K562 (cell line): Measurements from ENCODE around the gene PIERCE2. TPM values are rescaled to one million over a fixed set of nuclear protein-coding genes. Genes with fewer than 3 reads are reported as not detected.

Experiments
- ATAC-seq: fragments of 200-7000 bp; cut with Tn5 transposase; 3 replicates; pipeline ENCODE4 v1.9.1; 2020; ENCODE audit warnings: moderate library complexity
- BruUV-seq: library from RNA; stranded (reverse); fragments of 400-500 nt; replicated peaks from 2 replicates; lab custom pipeline; 2021; lab: Mats Ljungman, UMichigan
- CTCF ChIA-PET: fragments of 300-600 bp; formaldehyde crosslinking; extraction: SDS; loops from one replicate; lab custom pipeline; 2021; ENCODE audit warnings: low intra/inter-chr PET ratio; lab: Yijun Ruan, JAX
- POLR2A ChIA-PET: fragments of 300-600, 350-650 bp; sonication (Branson Sonifier 250); formaldehyde crosslinking; extraction: SDS; loops from one replicate; lab custom pipeline; 2021; ENCODE audit warnings: antibody characterized with exemption, inconsistent platforms; lab: Yijun Ruan, JAX
- DNase-seq, 4 experiments: peaks; one replicate each; pipeline versions ENCODE4 v3.0.0 to v3.0.0-alpha.2; 2011 to 2018; ENCODE audit warnings: low spot score in 3 of 4, mixed read lengths in 3 of 4; ENCODE audit errors: extremely low read depth in 1 of 4
- FAIRE-seq: peaks from 2 replicates; lab custom pipeline; 2011; peaks lifted over from hg19 to GRCh38; lab: Jason Lieb, UNC
- H2AFZ ChIP-seq: 2 replicates; pipeline ENCODE4 v1.6.0; 2011; ENCODE audit warnings: low read depth, low read length, control low read depth, inconsistent platforms
- H3K27ac ChIP-seq: fragments of 200-600 bp; 3 replicates; pipeline ENCODE4 v1.8.0; 2011; ENCODE audit warnings: low read depth, mild to moderate bottlenecking, control low read depth, inconsistent platforms, low read length, moderate library complexity, mixed read lengths; ENCODE audit errors: extremely low read depth
- H3K27me3 ChIP-seq, 2 experiments: fragments of 300-600 bp in 1 of 2; 2 replicates in 1 of 2; 3 replicates in 1 of 2; pipeline versions ENCODE4 v1.6.0 to v1.8.0; 2011; ENCODE audit warnings: inconsistent platforms in 2 of 2, low read length in 2 of 2, mild to moderate bottlenecking in 1 of 2, mixed read lengths in 1 of 2, moderate library complexity in 1 of 2; ENCODE audit not compliant: control insufficient read depth in 2 of 2, insufficient read depth in 2 of 2
- H3K36me3 ChIP-seq: fragments of 300-600 bp; 3 replicates; pipeline ENCODE4 v1.8.0; 2011; ENCODE audit warnings: mild to moderate bottlenecking, low read length, inconsistent platforms; ENCODE audit not compliant: control insufficient read depth, insufficient read depth
- H3K4me1 ChIP-seq, 2 experiments: fragments of 200-600 bp in 1 of 2; replicated peaks in 1 of 2; 2 replicates in 1 of 2; 3 replicates in 1 of 2; pipeline versions ENCODE4 v1.5.1 to v1.8.0; 2011; ENCODE audit warnings: inconsistent platforms in 2 of 2, low read length in 2 of 2, mild to moderate bottlenecking in 1 of 2, mixed read lengths in 1 of 2, moderate library complexity in 1 of 2; ENCODE audit not compliant: control insufficient read depth in 2 of 2, insufficient read depth in 2 of 2
- H3K4me2 ChIP-seq: 2 replicates; pipeline ENCODE4 v1.6.1; 2011; ENCODE audit warnings: low read length, control low read depth, inconsistent platforms, mixed read lengths; ENCODE audit not compliant: insufficient read depth
- H3K4me3 ChIP-seq: fragments of 200-600 bp; sonication (generic), shearing (Covaris generic); 2 replicates; pipeline ENCODE4 v1.5.1; 2016; ENCODE audit warnings: control low read depth, inconsistent platforms
- H3K79me2 ChIP-seq: fragments of 200-600 bp; 3 replicates; pipeline ENCODE4 v1.8.0; 2011; ENCODE audit warnings: low read length, inconsistent platforms; ENCODE audit not compliant: control insufficient read depth, insufficient read depth
- H3K9ac ChIP-seq, 2 experiments: 2 replicates each; pipeline versions ENCODE4 v1.6.0 to v1.6.1; 2011; ENCODE audit warnings: low read depth in 2 of 2, low read length in 2 of 2, control low read depth in 1 of 2, inconsistent platforms in 1 of 2, mild to moderate bottlenecking in 1 of 2, mixed read lengths in 1 of 2; ENCODE audit not compliant: insufficient read depth in 1 of 2
- H3K9me1 ChIP-seq: one replicate; pipeline ENCODE4 v1.6.0; 2011; ENCODE audit warnings: inconsistent platforms, mild to moderate bottlenecking, low read length, moderate library complexity; ENCODE audit not compliant: control insufficient read depth, insufficient read depth
- H3K9me3 ChIP-seq: replicated peaks from 2 replicates; pipeline ENCODE4 v1.5.1; 2011; ENCODE audit warnings: low read depth, low read length, inconsistent platforms; ENCODE audit not compliant: control insufficient read depth, insufficient read depth
- H4K20me1 ChIP-seq: replicated peaks from 2 replicates; pipeline ENCODE4 v1.6.1; 2011; ENCODE audit warnings: low read length, inconsistent platforms, mixed read lengths; ENCODE audit not compliant: control insufficient read depth, insufficient read depth
- BMI1 ChIP-seq: fragments of 150-350 bp; IDR thresholded peaks from 2 replicates; pipeline ENCODE4 v1.6.1; 2014; ENCODE audit warnings: low read length
- DLX4 ChIP-seq: fragments of 250-450 bp; sonication (Bioruptor Pico); IDR thresholded peaks from 2 replicates; pipeline ENCODE4 v1.6.1; 2021; ENCODE audit warnings: mild to moderate bottlenecking
- HINFP ChIP-seq: fragments of 450-650 bp; conservative IDR thresholded peaks from 2 replicates; pipeline ENCODE4 v1.6.1; 2016; ENCODE audit warnings: missing genetic modification characterization, low read depth, mild to moderate bottlenecking, control low read depth, missing compliant biosample characterization
- KAT2B ChIP-seq: IDR thresholded peaks from one replicate; pipeline ENCODE4 v1.6.1; 2012; ENCODE audit warnings: low read depth, mild to moderate bottlenecking, control low read depth, inconsistent platforms, low read length, moderate library complexity
- NONO ChIP-seq, 2 experiments: fragments of 200-400 bp in 1 of 2; fragments of 450-650 bp in 1 of 2; formaldehyde crosslinking in 1 of 2; IDR thresholded peaks; 2 replicates each; pipeline ENCODE4 v1.6.1; 2017; ENCODE audit warnings: low read depth in 2 of 2, mild to moderate bottlenecking in 2 of 2, moderate library complexity in 2 of 2, low read length in 1 of 2
- NUFIP1 ChIP-seq: fragments of 450-650 bp; IDR thresholded peaks from 2 replicates; pipeline ENCODE4 v1.6.1; 2018; ENCODE audit not compliant: partially characterized antibody
- SAFB ChIP-seq: fragments of 200-400 bp; formaldehyde crosslinking; IDR thresholded peaks from 2 replicates; pipeline ENCODE4 v1.6.1; 2017; ENCODE audit warnings: low read depth, low read length, borderline replicate concordance
- ZFP30 ChIP-seq: fragments of 250-450 bp; sonication (Bioruptor Pico); IDR thresholded peaks from 2 replicates; pipeline ENCODE4 v1.8.0; 2022; ENCODE audit warnings: moderate library complexity, mild to moderate bottlenecking, inconsistent platforms, borderline replicate concordance
- ZNF174 ChIP-seq: fragments of 250-450 bp; sonication (Bioruptor Pico); IDR thresholded peaks from 2 replicates; pipeline ENCODE4 v1.4.0; 2020; ENCODE audit warnings: mild to moderate bottlenecking
- ZNF197 ChIP-seq: fragments of 200-800 bp; sonication (Bioruptor generic); IDR thresholded peaks from 2 replicates; pipeline ENCODE4 v1.6.1; 2016; ENCODE audit warnings: low read depth, missing genetic modification characterization, missing compliant biosample characterization
- WGBS: fragments of 100-300 bp; shearing (Covaris generic); methylation state at CpG from one replicate; pipeline ENCODE4 v1.1.6; 2016; ENCODE audit warnings: low coverage, mixed read lengths; ENCODE audit not compliant: insufficient coverage; ENCODE audit errors: missing lambda C conversion rate; 5-methylcytosine and 5-hydroxymethylcytosine counted together
- in situ Hi-C: fragments of 300-500 bp; cut with MboI; formaldehyde crosslinking; loops from 4 replicates; pipeline ENCODE4 v1.15.0; 2018; ENCODE audit warnings: inconsistent platforms, mixed read lengths
- intact Hi-C: fragments of 100-400 bp; cut with micrococcal nuclease; formaldehyde crosslinking; loops from 2 replicates; pipeline ENCODE4 v1.14.2; 2022
- polyA plus RNA-seq, 8 experiments: library from polyadenylated mRNA; depleted of rRNA in 4 of 8; stranded (reverse) in 5 of 8; unstranded in 3 of 8; fragments of >200 nt; fragmentation: Nextera tagmentation in 2 of 8; fragmentation: Illumina TruSeq in 1 of 8; extraction: Ambion mirVana in 2 of 8; extraction: Trizol in 1 of 8; gene quantifications; 2 replicates each; pipeline versions ENCODE4 v1.2.1 to v1.2.3, GENCODE V29; 2011 to 2014; ENCODE audit warnings: inconsistent platforms in 1 of 8, missing spikeins in 1 of 8
- total RNA-seq, 7 experiments: library from RNA; depleted of rRNA in 6 of 7; stranded (reverse); fragments of >200 nt in 6 of 7; fragmentation: Illumina TruSeq in 2 of 7; extraction: Trizol in 2 of 7; gene quantifications; 2 replicates each; pipeline versions ENCODE4 v1.2.1 to v1.2.3, GENCODE V29; 2011 to 2021; ENCODE audit warnings: low replicate concordance in 1 of 7
- TF ChIP-seq, protein P1 (sequence below): fragments of 250-450 bp; sonication (Bioruptor Pico); IDR thresholded peaks from 2 replicates; pipeline ENCODE4 v1.5.1; 2021; ENCODE audit warnings: mild to moderate bottlenecking
- TF ChIP-seq, protein P2 (sequence below): IDR thresholded peaks from 2 replicates; pipeline ENCODE4 v1.6.1; 2011; ENCODE audit warnings: borderline replicate concordance, low read depth, mild to moderate bottlenecking, moderate library complexity, low read length; ENCODE audit not compliant: insufficient read depth, poor library complexity, severe bottlenecking
- TF ChIP-seq, protein P3 (sequence below), 2 experiments: fragments of 150-350 bp in 1 of 2; IDR thresholded peaks; 2 replicates each; pipeline ENCODE4 v1.6.1; 2012 to 2016; ENCODE audit warnings: low read depth in 2 of 2, low read length in 2 of 2, mild to moderate bottlenecking in 1 of 2, moderate library complexity in 1 of 2

PIERCE2 gene
- total and polyA plus RNA-seq, 9 of the 15 experiments (the other 6 are each of a cell fraction or from before 2014, with no cell fraction given), result 2.9 to 4.8 (median 4.0) TPM

DNA sequence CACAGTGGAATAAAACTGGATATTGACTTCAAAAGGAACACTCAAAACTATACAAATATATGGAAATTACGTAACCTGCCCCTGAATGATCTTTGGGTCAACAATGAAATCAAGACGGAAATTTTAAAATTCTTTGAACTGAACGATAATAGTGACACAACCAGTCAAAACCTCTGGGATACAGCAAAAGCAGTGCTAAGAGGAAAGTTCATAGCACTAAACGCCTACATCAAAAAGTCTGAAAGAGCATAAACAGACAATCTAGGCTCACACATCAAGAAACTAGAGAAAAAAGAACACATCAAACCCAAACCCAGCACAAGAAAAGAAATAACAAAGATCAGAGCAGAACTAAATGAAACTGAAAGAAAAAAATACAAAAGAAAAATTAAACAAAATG lies 53.2 kb downstream of the PIERCE2 start:
- no peak for FAIRE-seq
- H3K4me3 ChIP-seq, result no peak overlapping the region
- WGBS, result 11% methylated on average over 4 of the region's 4 CpGs
- CTCF ChIA-PET, result no interaction called here
- intact Hi-C loops, result no loop called here
- H3K4me1 ChIP-seq, result no peaks in the 10 kb centered on the region
- in situ Hi-C loops, result no loop called here
- no peak overlapping the region for H3K9ac ChIP-seq
- no peaks in the 10 kb centered on the region for H4K20me1 ChIP-seq
- H2AFZ ChIP-seq, result no peak overlapping the region
- H3K79me2 ChIP-seq, result no peaks in the 10 kb centered on the region
- ATAC-seq, result no peak
- POLR2A ChIA-PET, result no interaction called here
- no TSS peak for BruUV-seq
- no peaks in the 10 kb centered on the region; a peak in 2 of 5 replicates for H3K27me3 ChIP-seq
- no peaks in the 10 kb centered on the region for H3K9me3 ChIP-seq
- no peaks in the 10 kb centered on the region for H3K36me3 ChIP-seq
- DNase-seq, result no peak
- no peak overlapping the region for H3K4me2 ChIP-seq
- H3K9me1 ChIP-seq, result no peaks in the 10 kb centered on the region
- no peak overlapping the region for H3K27ac ChIP-seq
- TF ChIP-seq KAT2B, result no peak
- no peak for TF ChIP-seq SAFB
- TF ChIP-seq ZFP30 (CRISPR knock-in tag), result no peak
- TF ChIP-seq NONO (IDR thresholded peaks at IDR 0.05; ENCODE audit: low read depth in 2 of 2, low read length in 1 of 2), result no peak
- no peak for TF ChIP-seq HINFP (tag)
- TF ChIP-seq, protein P1, sequence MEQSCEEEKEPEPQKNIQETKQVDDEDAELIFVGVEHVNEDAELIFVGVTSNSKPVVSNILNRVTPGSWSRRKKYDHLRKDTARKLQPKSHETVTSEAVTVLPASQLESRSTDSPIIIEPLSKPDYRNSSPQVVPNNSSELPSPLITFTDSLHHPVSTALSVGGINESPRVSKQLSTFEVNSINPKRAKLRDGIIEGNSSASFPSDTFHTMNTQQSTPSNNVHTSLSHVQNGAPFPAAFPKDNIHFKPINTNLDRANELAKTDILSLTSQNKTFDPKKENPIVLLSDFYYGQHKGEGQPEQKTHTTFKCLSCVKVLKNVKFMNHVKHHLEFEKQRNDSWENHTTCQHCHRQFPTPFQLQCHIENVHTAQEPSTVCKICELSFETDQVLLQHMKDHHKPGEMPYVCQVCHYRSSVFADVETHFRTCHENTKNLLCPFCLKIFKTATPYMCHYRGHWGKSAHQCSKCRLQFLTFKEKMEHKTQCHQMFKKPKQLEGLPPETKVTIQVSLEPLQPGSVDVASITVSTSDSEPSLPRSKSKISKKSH (CRISPR knock-in tag), result no peak
- TF ChIP-seq DLX4 (CRISPR knock-in tag), result no peak
- no peak for TF ChIP-seq ZNF197
- TF ChIP-seq, protein P2, sequence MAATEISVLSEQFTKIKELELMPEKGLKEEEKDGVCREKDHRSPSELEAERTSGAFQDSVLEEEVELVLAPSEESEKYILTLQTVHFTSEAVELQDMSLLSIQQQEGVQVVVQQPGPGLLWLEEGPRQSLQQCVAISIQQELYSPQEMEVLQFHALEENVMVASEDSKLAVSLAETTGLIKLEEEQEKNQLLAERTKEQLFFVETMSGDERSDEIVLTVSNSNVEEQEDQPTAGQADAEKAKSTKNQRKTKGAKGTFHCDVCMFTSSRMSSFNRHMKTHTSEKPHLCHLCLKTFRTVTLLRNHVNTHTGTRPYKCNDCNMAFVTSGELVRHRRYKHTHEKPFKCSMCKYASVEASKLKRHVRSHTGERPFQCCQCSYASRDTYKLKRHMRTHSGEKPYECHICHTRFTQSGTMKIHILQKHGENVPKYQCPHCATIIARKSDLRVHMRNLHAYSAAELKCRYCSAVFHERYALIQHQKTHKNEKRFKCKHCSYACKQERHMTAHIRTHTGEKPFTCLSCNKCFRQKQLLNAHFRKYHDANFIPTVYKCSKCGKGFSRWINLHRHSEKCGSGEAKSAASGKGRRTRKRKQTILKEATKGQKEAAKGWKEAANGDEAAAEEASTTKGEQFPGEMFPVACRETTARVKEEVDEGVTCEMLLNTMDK, result no peak
- no peak for TF ChIP-seq NUFIP1
- TF ChIP-seq, protein P3, sequence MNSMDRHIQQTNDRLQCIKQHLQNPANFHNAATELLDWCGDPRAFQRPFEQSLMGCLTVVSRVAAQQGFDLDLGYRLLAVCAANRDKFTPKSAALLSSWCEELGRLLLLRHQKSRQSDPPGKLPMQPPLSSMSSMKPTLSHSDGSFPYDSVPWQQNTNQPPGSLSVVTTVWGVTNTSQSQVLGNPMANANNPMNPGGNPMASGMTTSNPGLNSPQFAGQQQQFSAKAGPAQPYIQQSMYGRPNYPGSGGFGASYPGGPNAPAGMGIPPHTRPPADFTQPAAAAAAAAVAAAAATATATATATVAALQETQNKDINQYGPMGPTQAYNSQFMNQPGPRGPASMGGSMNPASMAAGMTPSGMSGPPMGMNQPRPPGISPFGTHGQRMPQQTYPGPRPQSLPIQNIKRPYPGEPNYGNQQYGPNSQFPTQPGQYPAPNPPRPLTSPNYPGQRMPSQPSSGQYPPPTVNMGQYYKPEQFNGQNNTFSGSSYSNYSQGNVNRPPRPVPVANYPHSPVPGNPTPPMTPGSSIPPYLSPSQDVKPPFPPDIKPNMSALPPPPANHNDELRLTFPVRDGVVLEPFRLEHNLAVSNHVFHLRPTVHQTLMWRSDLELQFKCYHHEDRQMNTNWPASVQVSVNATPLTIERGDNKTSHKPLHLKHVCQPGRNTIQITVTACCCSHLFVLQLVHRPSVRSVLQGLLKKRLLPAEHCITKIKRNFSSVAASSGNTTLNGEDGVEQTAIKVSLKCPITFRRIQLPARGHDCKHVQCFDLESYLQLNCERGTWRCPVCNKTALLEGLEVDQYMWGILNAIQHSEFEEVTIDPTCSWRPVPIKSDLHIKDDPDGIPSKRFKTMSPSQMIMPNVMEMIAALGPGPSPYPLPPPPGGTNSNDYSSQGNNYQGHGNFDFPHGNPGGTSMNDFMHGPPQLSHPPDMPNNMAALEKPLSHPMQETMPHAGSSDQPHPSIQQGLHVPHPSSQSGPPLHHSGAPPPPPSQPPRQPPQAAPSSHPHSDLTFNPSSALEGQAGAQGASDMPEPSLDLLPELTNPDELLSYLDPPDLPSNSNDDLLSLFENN (IDR thresholded peaks at IDR 0.05; ENCODE audit: low read depth in 2 of 2, low read length in 2 of 2), result no peak
- TF ChIP-seq ZNF174 (CRISPR knock-in tag), result no peak
- no peak for TF ChIP-seq BMI1
